NCI-H2227 (cell line): ENCODE measurements around the gene SRM.
A peak's percentile ranks its signal among the peaks of the same experiment; 100 is the strongest.
"Not testable (repeated sequence)": the region's sequence is repeated elsewhere in the genome, so short reads cannot be mapped to it uniquely, and the experiment has no call there.

ENCODE experiments used
- DNase-seq: peaks from one replicate; lab custom pipeline; 2025; ENCODE audit not compliant: unreplicated experiment; lab: John Stamatoyannopoulos, UW

The SRM gene

GRCh38 chr1:11059968-11060830 lies at the start of gene SRM:
SRM (minus strand) TSS chr1:11060018; CDS start chr1:11059943, 75 bp downstream.
- DNase-seq: peak; percentile 96

DNA sequence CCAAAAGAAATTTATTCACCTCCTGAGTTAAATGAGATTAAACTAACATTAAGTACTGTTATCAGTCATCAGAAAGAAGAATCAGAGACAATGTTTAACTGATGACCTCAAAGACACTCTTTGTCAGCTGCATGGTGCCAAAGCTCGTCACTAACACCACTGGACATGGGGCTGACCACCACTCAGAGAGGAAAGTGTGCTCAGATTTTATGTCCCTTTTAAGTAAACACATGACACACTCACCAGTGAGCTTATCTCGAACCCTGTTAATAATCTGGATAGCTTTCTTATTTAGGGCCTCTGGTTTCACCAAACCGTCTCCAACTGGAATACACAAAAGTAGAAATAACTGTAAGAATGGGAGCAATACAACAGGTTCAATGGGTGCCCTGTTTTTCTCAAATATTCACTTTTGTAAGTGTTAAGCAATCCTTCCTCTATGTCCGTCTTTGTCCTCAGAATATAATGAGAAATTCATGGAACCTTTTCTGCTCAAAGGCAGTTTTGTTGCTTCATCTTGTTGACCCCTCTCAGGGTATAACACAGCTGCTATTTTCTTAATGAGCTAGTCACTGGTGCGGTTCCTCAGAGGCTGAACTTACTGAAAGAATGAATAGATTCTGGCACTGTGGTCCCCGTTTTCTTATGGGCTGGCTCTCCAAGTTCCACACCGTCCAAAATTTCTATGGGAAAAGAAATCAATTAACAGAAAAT lies 49.4 kb upstream of the SRM start:
- DNase-seq: no peak

DNA sequence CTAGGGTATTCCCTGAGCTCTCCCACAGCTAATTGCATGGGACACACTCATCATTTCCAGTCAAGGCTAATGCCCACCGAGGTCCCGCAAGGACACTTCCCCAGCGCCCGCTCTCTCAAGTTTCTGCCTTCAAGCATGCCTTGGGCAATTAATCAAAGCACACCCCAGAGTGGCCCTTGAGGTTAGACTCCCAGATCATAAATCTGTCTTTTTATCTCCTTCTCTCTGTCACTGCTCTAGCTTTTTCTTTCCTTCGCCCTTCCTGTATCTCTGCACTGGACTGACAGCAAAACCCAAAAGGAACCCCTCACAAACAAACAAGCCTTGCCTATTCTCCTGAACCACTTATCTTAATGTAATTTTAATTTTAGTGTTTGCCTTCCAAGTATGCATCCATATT lies 47.8 kb upstream of the SRM start:
- DNase-seq: no peak

DNA sequence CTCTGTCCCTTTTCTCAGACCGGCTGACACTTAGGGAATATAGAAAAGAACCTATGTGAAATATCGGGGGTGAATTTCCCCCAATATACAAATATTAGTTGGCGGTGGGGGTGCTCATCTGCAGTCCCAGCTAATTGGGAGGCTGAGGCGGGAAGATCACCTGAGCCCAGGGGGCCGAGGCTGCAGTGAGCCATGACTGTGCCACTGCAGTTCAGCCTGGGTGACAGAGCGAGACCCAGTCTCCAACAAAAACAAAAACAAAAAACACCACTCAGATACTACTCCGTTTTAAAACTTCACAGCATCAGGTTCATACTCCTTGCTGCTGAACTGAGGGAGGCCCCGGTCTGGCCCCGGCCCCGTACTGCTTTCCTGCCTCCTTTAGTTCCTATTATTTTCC lies 45.8 kb upstream of the SRM start:
- no peak for DNase-seq

DNA sequence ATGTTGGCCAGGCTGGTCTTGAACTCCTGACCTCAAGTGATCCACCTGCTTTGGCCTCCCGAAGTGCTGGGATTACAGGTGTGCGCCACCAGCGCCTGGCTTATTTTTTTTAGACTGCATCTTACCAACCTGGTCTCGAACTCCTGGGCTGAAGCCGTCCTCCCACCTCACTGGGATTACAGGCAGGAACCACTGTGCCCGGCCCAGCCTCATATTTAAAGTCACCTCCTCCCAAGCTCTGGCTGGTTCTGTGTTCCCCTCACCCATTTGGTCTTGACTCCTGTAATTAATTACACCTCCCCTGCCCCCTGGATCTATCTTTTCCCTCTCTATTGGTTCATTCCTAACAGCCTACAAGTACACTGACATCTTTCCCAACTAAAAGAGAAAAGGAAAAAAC lies 41.5 kb upstream of the SRM start:
- no peak for DNase-seq

DNA sequence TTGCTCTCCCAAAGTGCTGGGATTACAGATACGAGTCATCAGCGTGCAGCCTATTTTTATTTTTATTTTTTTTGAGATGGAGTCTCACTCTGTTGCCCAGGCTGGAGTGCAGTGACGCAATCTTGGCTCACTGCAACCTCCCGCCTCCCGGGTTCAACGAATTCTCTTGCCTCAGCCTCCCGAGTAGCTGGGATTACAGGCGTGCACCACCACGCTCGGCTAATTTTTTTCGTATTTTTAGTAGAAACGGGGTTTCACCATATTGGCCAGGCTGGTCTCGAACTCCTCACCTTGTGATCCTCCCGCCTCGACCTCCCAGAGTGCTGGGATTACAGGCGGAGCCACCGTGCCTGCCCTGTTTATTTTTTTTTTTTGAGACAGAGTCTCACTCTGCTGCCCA lies 41.0 kb upstream of the SRM start:
- DNase-seq: not testable (repeated sequence)

DNA sequence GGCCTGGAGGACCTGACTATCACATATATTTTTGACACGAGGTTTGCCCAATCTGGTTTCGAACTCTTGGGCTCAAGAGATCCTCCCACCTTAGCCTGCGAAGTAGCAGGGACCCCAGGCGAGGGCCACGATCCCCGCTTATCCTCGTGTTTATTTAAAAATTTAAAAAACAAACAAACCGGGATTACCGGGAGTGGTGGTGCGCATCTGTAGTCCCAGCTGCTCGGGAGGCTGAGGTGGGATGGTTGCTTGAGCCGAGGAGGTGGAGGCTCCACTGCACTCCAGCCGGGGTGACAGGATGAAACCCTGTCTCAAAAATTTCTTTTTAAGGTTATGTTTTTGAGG lies 40.3 kb upstream of the SRM start:
- no peak for DNase-seq

DNA sequence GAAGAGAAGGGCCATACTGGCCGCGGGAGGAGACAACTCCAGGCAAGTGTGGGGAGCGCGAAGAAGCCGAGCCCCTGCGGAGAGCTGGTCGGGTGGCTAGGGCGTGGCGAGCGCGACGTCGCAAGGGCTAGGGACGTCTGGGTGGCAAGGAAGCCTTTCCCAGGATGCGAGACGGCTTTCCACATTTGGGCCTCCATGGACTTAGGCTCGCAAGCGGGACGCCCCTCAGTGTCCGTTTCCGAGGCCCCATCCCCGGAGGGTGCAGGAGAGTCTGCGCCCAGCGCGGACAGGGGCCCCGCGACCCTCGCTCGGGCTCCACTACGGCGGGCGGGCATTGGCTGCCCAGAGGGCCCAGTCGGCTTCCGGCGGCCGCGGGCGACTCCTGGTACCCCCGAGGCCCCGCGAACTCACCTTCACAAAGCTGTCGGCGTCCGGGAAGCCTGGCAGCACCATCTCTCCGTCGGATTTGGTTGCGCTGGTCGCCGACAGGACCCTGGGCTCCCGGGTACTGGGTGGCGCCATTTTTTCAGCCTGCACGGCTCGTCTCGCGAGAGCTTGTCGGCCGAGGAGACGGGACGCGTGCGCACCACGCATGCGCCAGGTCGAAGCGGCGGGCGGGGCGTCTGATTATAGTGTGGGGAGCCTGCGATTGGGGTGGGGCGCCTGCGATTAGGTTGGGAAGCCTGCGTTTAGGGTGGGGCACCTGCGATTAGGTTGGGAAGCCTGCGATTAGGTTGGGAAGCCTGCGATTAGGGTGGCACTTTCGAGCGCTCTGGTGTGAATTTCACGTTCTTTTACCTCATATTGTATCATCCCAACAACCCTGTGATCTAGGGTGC lies 39.7 kb upstream of the SRM start, which contains the start of gene EXOSC10:
Gene EXOSC10 (minus strand): TSS at position 560 of the 839 bp plus-strand sequence. CDS start 38 bp downstream, at position 522.
- DNase-seq: peak; percentile 97

- no peak for DNase-seq
Observed at GRCh38 chr1:11098931-11099309, 39.1 kb upstream of the SRM start.

- not testable (repeated sequence) for DNase-seq
Observed at GRCh38 chr1:11083784-11084183, 24.0 kb upstream of the SRM start.

GRCh38 chr1:11080931-11081330 lies 21.1 kb upstream of the SRM start:
- DNase-seq: no peak

DNA sequence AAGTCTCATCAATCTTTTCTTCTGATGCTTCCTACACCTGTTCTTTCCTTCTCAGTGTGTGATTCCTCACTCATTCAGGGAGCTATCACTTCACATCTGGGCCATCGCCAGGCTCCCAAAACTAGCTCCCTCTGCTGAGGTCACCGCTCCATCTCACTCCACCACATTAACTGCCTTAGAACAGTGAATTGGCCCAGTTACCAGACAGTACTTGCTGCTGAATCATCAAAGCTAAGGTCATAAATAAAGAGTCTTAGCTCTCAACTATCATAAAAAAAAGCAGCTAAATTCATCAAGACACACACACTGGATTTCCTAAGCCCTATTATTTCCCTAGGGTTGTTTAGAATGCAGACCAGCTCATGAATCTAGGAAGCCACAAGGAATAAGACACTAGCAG lies 18.8 kb upstream of the SRM start:
- no peak for DNase-seq

- not testable (repeated sequence) for DNase-seq
Observed at GRCh38 chr1:11073398-11073797, 13.6 kb upstream of the SRM start.

GRCh38 chr1:11072216-11072917 lies 12.5 kb upstream of the SRM start:
- DNase-seq: no peak

- no peak for DNase-seq
Observed at GRCh38 chr1:11071463-11072215, 11.8 kb upstream of the SRM start.

- DNase-seq: no peak
Observed at GRCh38 chr1:11070876-11071275, 11.1 kb upstream of the SRM start.

GRCh38 chr1:11068600-11069473 lies 9.0 kb upstream of the SRM start:
- no peak for DNase-seq

DNA sequence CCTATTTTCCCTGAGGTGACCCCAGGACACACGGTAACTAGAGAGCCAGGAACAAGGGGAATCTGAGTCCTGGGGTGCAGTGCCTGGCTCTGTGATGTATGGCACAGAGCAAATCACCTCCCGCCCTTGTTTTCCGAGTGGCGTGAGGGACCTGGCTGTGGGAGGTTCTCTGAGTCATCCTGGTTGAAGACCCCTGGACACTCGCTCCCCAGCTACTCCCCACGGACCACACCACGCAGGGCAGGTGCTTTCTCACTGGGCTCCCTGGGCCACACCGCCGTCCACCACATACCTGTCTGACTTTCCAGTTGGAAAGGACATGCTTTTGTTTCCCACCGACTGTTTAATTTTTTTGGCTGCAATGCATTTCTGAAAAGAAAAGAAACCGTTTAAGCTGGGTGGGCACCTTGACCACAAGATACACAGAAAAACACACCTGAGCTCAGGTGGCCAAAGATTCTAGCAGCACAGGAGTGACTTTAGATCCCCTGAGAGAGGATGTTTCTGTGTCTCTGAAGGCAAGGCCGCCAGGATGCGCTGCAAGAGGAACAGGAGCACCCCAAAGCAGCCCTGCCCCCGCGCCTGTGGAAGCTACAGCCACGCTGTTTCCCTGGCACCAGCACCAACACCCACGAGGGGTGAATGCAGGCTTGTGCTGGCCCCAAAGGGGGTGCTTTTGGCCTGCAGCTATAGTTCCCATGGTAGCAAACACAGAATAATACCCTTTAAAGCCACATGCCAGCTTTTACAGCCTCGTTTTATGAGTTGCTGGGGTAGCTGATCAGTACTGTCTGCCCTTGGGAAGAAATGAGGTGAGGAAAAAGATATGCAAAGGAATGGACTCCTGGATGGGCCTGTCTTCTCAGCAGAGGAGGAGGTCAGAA lies 8.1 kb upstream of the SRM start:
- DNase-seq: no peak
